Measurements from ENCODE around the gene FARSB. TPM values are rescaled to one million over a fixed set of nuclear protein-coding genes. Genes with fewer than 3 reads are reported as not detected.
"Not testable (repeated sequence)": the region's sequence is repeated elsewhere in the genome, so short reads cannot be mapped to it uniquely, and the experiment has no call there.

FARSB gene
- total RNA-seq, 1 donor from 2014 or later: 20.3 TPM

DNA sequence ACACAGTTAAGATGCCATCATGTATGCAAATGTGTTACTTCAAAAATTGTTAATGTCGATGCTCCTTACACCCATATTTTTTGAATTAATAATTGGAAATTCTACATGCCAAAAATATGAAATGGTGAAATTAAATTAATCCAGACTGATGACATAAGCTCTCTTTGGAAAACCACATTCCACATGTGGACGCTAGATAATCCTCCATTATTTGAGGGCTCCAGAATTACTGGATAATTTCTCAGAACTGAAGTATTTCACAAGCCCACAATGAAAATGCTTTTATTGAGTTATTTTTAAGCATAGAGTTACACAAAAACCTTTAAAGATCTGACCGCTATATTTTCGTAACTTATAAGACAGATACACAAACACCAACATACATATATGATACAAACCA is 47.8 kb downstream of the FARSB start:
- no peak for DNase-seq (ENCODE audit: low read depth, low spot score)

DNA sequence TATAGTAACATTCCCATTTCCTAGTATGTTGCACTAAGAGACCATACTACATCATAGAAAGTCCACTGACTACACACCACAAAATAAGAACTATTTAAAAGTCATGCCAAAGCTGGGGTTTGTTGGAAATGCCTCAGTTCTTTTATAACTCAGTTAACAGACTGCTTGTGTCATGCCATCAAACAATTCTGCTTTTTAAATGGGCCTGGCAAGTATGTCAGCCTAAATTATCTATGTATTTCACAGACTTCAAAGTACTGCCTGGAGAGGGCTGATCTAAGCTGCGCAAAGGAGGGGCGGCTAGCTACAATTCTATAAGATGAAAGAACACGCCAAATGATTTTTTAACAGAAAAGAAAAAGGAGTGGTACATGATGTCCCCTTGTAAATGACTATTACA is 49.6 kb downstream of the FARSB start:
- no peak for DNase-seq (ENCODE audit: low read depth, low spot score)

DNA sequence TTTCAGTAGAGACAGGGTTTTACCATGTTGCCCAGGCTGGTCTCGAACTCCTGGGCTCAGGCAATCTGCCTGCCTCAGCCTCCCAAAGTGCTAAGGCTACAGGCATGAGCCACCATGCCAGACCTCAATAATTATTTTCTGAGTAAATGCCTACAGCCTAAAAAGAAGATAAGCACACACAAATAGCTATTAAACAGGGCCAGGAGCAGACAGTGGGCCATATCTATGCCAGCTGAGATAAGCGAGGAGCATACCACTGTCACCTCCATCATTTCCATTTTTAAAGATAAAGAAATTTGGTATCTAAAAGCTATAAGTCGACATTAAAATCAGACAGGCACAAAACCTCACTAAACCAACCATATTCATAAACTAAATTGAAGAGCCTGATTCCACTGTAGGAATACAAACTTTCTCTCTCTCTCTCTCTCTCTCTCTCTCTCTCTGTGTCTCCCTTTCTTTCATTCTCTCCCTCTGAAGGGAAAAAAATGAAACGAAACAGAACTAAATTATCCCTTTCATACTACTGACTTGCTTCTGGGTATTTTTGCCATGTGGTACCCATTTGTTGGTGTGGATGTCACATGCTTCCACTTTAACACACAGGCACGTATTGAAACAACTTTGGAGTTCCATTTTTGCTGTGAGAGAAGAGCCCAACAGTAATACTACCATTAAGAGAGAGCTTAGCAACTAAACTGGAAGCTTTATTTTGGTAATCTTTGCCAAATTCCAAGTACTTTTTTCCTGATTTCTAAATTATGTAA is 51.0 kb downstream of the FARSB start:
- no peak for DNase-seq (ENCODE audit: low read depth, low spot score)

DNA sequence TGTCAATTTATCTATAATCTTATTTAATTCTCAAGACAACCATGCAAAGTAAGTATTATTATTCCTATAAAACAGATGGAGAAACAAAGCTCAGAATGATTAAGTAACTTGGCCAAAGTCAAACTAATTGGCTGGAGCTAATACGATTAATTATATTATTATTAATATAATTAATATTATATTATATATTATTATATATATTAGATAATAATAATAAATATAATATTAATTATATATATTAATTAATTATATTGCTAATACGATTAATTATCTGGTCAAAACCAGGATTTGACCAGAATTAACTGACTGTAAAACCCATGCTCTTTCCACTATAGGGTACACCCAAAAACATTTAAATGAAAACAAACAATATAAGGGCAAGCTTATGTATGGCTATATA is 52.4 kb downstream of the FARSB start:
- no peak for DNase-seq (ENCODE audit: low read depth, low spot score)

DNA sequence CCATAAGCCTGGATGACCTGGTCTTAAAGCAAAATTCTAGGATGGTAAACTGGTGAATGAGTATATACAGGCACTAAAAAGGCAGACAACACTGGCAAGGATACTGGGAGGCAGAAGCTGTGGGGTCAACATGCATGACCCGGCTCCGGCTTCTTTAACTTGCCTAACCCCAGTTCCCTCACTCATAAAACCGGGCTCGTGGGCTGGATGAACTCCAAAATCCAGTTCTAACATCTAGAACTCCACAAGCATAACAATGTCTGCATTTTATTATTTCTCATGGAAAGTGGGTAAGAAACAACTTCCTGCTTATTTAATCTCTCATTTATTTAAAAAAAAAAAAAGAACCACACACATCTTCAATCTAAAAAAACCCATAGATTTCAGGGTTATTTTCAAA is 57.3 kb downstream of the FARSB start:
- DNase-seq (ENCODE audit: low read depth, low spot score): no peak

DNA sequence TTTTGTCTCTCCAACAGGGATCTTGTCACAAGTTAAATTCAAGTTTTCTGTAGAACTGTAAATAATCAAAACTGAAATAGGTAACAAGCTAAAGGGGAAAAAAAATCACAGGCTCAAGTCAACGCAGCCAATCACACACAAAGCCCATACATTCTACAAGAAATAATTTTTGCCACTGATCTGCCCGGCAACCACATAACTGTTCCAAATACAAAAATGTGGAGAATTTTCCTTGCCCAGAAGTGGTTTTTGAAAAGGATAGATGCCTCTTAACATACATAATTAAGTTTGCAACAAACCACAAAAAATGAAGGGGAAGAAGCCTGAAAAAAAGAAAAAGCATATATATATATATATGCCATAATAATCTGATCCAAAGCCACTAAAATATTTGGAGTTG is 60.3 kb downstream of the FARSB start:
- DNase-seq (ENCODE audit: low read depth, low spot score): no peak

DNA sequence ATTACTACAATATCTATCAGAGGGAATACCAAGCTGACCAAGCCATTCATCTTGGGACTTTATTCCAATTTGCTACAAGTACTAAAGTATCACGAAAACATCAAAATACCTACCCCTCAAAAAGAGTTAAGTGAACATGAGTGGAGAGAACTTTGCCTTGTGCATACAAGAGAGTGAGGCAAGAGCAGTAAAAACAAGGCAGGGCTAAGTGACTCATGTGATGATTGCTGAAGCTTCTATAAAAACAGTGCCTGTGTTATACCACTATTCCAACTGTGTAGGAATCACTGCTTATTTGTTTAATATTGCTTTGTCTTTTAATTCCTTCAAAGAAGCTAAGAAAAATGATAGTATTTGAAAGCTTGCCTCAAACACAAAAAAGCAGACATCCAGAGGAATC is 61.2 kb downstream of the FARSB start:
- DNase-seq (ENCODE audit: low read depth, low spot score): no peak

DNA sequence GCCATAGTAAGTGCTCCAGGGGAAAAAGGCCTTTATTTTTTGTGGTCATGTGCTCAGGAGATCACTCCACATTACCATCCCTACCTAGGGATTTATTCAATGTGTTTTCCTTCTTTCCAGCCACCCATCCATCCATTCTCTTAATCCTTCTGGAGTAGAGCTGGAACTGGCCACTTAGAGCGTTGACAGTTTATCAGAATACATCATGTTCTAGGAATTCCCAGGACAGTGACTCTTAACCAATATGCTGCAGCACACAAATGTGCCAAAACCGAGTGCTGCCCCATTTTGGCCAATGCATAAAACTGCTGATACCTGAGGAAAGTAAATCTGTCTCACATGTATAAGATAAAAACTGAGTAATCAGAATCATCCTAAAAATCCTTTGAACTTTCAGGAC is 63.7 kb downstream of the FARSB start:
- no peak for DNase-seq (ENCODE audit: low read depth, low spot score)

DNA sequence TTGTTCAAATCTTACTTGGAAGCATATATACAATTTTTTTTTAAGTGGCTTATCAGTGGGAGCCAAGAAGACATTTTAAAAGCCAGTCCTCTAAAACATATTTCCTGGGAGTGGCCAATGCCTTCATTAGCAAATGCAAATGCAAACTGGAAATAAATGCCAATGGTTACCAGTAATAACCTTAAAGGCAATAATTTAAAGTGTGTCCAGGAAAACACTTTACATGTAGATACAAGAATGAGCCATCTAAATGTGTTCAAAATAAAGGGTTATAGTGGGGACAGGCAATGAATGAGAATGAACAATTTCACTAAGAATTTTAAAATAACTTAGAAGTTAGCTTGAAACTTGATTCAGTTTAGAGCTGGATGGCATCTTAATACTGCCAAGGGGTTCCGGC is 64.2 kb downstream of the FARSB start:
- no peak for DNase-seq (ENCODE audit: low read depth, low spot score)

DNA sequence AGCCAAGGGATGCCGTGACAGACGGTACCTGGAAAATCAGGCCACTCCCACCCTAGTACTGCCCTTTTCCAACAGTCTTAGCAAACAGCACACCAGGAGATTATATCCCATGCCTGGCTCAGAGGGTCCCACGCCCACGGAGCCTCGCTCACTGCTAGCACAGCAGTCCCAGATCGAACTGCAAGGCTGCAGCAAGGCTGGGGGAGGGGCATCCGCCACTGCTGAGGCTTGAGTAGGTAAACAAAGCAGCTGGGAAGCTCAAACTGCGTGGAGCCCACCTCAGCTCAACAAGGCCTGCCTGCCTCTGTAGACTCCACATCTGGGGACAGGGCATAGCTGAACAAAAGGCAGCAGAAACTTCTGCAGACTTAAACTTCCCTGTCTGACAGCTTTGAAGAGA is 71.3 kb downstream of the FARSB start:
- not testable (repeated sequence) for DNase-seq (ENCODE audit: low read depth, low spot score)

DNA sequence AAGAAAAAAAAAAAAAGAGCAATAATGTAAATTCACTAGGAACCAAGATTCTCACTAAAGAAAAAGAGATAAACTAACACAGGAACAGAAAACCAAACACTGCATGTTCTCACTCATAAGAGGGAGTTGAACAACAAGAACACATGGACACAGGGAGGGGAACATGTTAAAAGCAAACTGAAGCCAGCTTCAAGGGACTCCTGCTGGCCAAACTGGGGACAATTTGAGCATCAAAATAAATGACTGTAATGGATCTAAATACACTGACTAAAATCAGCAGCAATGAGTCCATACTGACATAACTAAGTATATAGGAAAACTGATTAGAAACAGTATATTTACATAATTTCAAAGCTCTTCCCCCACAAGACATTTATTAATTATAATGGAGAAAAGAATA is 73.0 kb downstream of the FARSB start:
- DNase-seq (ENCODE audit: low read depth, low spot score): no peak

DNA sequence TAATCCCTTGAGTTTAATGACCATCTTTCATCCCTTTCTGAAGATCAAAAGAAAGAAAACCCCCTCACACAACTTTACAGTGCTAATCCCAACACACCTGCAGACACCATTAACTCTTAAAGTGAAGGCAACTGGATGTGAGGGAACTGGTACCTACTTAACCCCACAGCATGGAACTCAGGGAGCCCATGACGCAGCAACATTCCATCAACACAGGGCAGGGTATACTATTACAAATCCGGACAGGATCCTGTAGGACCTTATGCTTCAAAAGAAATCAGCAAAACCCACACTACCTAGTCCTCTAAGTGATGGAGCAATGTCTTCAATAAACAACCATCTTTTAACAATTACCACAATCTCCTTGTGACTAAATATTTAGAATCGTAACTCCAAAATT is 78.6 kb downstream of the FARSB start:
- no peak for DNase-seq (ENCODE audit: low read depth, low spot score)

DNA sequence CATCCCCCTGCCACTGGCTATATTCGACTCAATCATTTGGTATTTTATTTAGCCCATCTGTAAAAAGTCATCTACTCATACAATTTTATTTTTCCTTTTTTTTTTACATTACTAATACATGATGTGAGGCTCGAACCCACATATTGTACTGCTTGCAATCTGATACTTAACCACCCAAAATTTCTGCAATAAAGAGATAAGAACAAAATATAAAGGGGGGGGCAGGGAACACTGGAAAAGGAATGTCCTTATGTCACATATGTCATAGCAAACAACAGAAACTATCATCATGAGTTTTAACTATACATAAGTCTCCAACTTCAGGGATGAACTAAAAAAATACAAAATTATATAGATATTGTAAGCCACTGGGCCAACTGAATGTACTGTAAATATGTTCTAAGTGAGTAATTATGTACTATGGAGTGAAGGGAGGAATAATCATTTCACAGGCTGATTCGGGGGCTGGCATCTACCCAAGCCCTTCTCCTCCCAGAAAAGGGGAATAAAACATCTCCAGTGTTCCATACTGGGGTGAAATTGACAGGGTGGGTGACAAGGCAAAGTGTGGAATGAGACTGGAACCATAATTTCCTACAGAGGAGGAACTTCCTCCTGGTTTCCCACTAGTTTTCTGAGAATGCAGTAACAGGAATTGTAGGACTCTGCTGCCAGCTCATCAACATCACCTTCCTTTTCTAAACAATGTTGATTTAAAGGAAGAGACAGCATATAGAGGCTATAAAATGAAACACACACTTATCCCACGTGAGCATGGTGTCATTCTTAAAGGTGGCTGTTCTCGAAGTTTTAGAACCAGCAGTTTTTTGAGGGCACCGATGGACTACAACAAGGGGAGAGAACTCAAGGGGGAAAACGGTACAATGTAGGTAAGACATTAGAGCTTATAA is 79.5 kb downstream of the FARSB start:
- no peak for DNase-seq (ENCODE audit: low read depth, low spot score)

DNA sequence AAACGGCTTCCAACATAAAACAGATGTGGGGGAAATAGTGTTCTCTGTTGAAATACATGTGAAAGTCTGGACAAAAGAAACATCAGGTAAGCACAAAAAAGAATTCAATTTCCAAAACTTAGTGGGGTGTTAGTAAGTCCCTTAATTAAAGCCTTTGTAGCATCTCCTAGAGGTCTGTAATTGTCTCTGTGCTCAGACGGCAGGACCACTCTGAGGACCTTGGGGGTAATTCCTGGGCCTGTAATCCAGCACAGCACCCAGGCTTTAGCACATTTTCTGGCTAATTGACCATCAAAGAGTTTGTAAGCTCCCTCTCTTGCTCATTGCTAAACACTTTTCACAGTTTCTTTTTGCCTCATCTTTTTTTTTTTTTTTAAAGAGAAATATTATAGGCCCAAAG is 80.3 kb downstream of the FARSB start:
- DNase-seq (ENCODE audit: low read depth, low spot score): no peak

DNA sequence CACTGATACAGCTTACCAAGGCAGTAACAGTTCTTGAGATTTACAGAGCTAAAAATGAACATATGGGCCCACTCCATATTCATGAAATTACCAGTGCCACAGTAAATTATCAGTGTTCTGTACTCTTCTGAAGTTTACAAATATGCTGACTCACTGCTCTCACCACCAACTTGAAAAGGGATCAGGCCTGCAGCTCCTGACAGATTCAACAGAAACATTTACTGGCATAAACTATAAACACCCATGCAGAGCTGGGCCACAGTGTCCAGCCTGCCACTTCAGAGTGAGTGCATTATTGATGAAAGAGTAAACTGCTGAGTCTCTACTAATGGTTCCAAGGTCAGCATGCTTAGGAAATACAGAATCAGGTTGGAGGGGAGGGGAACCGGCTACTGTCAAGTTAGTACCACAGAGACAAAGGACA is 83.1 kb downstream of the FARSB start:
- no peak for DNase-seq (ENCODE audit: low read depth, low spot score)

DNA sequence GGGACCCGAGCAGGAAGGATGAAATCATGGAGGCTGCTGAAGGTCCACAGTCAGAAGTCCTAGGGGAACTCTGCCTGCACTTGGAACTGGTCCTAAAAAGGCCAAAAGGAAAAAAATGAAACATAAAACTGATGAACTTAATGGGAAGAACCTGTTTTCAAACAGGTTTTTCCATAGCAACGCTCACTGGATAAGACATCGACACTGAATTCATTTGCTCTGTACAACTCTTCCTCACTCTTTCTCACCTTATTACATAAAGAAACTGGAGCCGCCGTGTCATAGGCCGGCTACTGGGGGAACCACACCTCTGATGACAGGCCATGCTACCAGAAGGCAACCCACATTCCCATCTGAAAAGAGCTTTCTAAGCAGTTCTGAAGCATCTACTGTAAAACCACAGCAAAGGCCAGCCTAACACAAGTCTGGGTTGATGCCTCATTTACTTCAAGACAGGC is 83.6 kb downstream of the FARSB start:
- no peak for DNase-seq (ENCODE audit: low read depth, low spot score)

DNA sequence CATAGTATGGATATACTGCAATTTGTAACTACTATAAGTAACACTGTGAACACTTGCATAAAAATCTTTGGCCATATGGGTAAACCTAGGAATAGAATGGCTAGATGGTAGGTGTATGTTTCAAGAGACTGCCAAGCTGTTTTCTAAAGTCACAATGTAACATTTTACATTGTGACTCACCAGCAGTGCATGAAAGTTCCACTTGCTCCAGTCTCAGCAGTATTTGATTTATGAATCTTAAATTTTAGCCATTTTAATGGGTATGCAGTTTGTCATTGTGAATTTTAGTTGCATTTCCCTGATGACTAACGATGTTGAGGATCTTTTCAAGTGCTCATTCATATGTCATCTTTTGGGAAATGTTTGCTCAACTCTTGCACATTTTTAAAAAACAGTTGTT is 86.1 kb downstream of the FARSB start:
- DNase-seq (ENCODE audit: low read depth, low spot score): no peak

DNA sequence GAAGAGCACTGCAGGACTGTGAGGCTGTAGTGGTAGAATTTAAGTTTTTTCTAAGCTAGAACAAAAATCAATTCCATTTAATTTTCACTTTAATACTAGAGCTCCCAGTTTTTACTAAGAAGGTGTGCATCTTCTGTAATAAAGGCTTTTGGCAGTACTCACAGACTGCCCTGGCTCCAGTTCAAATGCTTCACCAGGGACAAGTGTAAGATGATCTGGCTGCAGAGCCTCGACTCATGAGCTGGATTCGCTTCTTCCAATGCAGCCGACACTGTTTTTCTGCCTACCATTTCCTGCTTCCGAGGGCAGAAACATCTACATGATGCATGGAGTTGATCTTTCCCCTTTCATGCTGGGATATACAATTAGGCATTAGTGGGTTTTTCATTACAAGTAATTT is 87.0 kb downstream of the FARSB start:
- DNase-seq (ENCODE audit: low read depth, low spot score): no peak

DNA sequence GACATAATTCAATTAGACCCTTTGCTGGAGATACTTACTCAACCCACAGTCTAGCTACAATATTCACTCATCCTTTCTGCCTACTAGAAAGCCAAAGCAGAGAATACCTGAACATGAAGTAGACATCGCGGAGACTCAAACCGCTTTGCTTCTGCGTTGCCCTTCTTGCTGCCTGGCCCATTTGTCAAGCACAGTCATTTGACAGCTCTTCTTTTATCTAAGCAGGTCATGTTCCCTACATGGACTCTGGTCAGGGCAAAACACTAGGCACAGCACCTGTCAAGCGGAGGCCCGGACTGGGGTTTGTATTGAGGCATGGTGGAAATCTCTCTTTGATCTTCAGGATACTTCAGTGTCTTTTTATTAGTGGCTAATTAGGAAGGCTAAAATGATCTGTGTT is 89.7 kb downstream of the FARSB start:
- DNase-seq (ENCODE audit: low read depth, low spot score): no peak

DNA sequence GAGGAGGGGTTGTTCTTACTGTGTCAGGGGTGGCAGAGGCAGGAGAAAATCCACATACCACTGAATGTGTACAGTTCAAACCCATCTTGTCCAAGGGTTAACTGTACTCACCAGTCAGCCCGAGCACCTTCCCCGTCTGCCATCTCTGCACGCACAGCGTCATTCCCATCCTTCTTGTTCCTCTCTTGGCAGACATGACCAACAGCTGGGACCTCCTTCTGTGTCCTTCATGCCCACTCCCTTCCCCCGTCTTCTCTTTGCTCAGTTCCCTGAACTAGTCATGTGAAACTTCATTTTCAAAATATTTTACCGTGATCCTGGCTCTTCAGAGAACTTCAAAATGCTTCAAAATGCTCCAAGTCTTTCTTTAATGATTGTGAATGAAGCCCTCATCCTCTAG is 92.0 kb downstream of the FARSB start:
- no peak for DNase-seq (ENCODE audit: low read depth, low spot score)

DNA sequence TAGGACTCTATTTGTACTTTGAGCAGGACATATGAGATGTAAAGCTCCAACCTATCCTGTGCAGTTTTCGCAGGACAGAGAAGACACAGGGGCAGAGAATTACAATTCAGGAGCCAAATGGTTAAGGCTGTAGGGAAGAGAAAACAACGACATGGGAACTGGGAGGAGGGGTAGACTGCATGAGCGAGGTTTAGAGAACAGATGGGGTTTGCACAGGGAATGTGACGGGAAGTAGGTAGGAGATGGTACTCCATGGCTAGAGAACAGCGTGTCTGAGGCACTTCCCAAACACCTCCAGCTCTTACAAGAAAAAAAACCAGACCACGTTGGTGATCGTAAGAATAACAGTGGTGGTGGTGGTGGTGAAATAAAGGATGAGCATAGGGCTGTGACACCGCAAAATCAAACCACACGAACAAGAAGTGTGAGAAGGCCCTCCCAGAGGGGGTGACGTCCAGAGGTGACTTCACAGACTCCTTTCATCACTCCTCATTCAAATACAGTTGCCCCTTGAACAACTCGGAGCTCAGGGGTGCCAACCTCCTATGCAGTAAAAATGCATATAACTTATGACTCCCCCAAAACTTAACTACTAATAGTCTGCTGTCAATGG is 92.7 kb downstream of the FARSB start:
- DNase-seq (ENCODE audit: low read depth, low spot score): no peak

Data from pulmonary artery endothelial cell (primary cell).